Activated T-cell treated with anti-CD3 and anti-CD28 coated beads, Interleukin-2, amount 50 U/mL, for 4 hours (primary cell): ENCODE measurements around the gene BLCAP. TPM values are rescaled to one million over a fixed set of nuclear protein-coding genes. Genes with fewer than 3 reads are reported as not detected.
"Not testable (repeated sequence)": the region's sequence is repeated elsewhere in the genome, so short reads cannot be mapped to it uniquely, and the experiment has no call there.

Experiments used
- ATAC-seq, 2 donors: fragments of 200-7000 bp; cut with Tn5 transposase; one replicate each; pipeline ENCODE4 v1.10.0; 2021
- DNase-seq: peaks from one replicate; pipeline ENCODE4 v3.0.0-alpha.2; 2020
- H3K27me3 Mint-ChIP-seq: one replicate; pipeline ENCODE4 v1.8.0; 2021; ENCODE audit warnings: low read depth, mixed read lengths
- H3K36me3 Mint-ChIP-seq: one replicate; pipeline ENCODE4 v1.8.0; 2022; ENCODE audit warnings: mixed read lengths; ENCODE audit not compliant: insufficient read depth
- H3K4me1 Mint-ChIP-seq: one replicate; pipeline ENCODE4 v1.8.0; 2021; ENCODE audit warnings: low read depth, mixed read lengths
- H3K4me3 Mint-ChIP-seq: one replicate; pipeline ENCODE4 v1.8.0; 2021; ENCODE audit warnings: mild to moderate bottlenecking, moderate library complexity, mixed read lengths
- H3K9me3 Mint-ChIP-seq: one replicate; pipeline ENCODE4 v1.8.0; 2021; ENCODE audit warnings: mixed read lengths
- total RNA-seq, 3 donors: library from RNA; stranded (reverse); gene quantifications; one replicate each; pipeline ENCODE4 v1.2.1, GENCODE V29; 2021

Gene BLCAP
- 10 to 100 TPM; 31.8 to 37.9 (median 32.1) TPM for total RNA-seq

DNA sequence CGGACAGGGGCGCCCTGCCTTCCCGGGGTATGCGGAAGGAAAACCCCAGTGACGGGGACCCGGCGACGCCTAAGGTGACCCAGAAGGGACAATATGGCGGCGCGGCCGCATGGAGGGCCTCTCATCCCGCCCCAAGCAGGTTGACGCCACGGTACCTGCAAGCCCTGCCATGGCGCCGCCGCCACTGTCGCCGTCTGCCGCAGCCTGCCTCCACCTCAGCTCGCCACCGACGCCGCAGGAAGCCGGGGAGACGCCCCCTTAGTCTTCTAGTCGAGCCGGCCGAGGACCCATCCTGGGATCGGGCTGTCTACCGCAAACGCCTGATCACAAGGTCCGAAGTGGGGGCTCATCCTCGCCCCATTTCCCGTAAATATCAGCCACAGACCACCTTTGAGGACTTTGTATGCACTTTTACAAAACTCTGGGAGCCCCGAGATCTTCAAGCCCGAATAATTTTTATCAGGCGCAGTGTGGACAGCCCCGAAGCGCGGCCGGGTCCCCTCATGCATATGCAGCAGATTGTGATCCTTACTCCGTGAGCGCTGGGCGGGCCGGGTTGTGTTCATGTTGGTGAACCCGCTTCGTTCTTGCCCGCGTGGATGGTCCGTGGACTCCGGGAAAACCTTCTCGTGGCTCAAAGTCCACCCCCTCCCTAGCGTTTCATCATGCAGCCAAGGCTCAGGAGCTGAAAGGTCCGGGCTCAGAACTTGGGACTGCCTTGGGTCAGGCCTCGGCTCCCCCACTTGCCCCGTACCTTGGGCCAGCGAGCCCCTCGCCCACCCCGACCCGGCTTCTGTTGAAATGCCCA is at the start of gene BLCAP:
BLCAP (minus strand) TSS at position 239 of the 808 bp plus-strand sequence. CDS start 8,702 bp downstream, outside the sequence.
- Mint-ChIP-seq H3K36me3 (no peaks in the 10 kb centered on the region), H3K9me3 (no peaks in the 10 kb centered on the region), H3K27me3 (no peaks in the 10 kb centered on the region), H3K4me1 (peaks cover 45% of the 10 kb centered on the region), H3K4me3 (peak within 1 kb of the TSS; percentile 92)
- peak; percentile 89 for DNase-seq
- ATAC-seq: peak; percentile 92 to 93

DNA sequence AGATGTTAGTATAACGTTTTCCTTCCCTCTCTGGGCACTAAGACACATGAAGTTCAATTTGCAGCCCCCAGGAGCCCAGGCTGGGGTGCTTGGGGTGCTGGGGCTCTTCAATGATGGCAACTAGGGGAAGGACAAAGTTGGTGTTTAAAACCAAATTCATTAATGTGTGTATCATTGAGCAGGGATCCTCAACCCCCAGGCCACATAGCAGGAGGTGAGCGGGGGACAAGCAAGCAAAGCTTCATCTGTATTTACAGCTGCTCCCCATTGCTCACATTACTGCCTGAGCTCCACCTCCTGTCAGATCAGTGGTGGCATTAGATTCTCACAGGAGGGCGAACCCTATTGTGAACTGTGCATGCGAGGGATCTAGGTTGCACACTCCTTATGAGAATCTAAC is 49.8 kb upstream of the BLCAP start:
- not testable (repeated sequence) for H3K4me1 Mint-ChIP-seq, DNase-seq, ATAC-seq, H3K9me3 Mint-ChIP-seq, H3K36me3 Mint-ChIP-seq, H3K4me3 Mint-ChIP-seq
- H3K27me3 Mint-ChIP-seq: peaks cover 39% of the 10 kb centered on the region

DNA sequence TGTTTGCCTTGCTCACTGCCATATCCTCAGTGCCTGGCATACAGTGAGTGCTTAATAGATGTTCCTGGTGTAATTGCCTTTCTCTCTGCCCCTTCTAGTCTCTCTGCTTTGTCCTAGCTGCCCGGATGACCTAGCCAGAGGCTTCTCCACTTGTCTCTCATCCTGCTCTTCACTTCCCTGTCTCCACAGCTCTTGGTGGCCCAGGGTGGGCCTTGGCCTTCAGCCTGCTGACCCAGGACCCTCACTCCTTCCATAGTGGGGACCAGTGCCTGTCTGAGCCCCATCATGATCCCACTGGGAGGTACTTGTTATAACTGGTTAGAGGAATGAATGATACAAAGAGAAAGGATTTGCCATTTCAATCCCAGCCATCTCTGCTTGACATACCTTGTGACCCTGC is 49.2 kb upstream of the BLCAP start:
- Mint-ChIP-seq H3K36me3 (no peaks in the 10 kb centered on the region), H3K4me3 (no peak overlapping the region), H3K27me3 (peaks cover 35% of the 10 kb centered on the region), H3K4me1 (no peaks in the 10 kb centered on the region), H3K9me3 (no peaks in the 10 kb centered on the region)
- DNase-seq (no peak), ATAC-seq (no peak)

DNA sequence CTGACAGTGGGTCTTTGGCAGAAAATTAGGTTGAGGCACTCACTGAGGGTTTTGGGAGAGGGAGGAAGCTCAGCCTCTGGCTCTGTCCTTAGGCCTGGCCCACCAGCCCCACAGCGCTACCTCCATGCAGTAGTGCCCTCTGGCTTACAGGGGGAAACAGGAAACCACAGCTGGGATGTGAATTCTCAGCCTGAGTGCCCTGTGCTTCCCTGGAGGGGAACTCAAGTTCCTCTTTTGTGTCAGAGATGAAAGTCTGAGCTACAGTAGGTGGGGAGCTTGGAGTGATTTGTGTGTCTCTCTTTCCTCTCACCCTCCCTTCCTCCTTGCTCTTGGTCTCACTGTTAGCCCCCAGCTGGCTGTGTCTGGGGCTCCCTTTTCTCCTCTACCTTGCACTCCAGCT is 48.2 kb upstream of the BLCAP start:
- no peak for ATAC-seq
- Mint-ChIP-seq H3K4me3 (no peak overlapping the region), H3K27me3 (peaks cover 33% of the 10 kb centered on the region), H3K9me3 (no peaks in the 10 kb centered on the region), H3K4me1 (no peaks in the 10 kb centered on the region), H3K36me3 (no peaks in the 10 kb centered on the region)
- DNase-seq: no peak

DNA sequence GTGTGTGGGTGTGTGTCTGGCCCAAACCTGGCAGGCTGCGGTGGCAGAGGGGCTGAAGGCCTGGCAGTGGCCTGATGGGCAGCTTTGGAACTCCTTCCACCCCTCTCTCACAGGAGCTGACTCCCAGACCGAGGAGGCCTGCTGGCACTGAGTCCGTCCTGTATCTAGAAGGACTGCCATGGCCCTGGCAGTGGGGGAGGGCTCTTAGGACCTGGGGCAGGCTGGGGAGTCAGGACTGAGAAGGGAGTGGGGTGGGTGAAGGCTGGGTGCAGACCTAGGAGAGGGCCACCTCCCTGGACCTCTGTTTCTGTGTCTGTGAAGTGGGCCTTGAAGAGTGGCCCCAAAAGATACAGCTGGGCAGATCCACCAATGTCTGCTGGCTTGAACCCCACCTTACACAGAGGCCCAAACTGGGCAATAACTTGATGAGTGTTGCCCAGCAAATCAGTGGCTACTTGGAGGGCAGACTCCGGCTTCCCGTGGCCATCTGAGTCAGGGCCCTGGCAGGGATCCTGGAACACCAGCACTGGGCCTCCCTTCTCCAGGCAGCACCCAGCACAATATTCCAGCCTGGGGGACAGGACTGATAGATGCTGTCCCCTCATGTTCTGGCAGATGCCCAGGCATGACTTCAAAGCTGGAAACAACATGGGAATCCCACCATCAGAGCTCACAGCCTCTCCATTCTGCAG is 46.7 kb upstream of the BLCAP start:
- no peak for ATAC-seq
- Mint-ChIP-seq H3K4me3 (no peak overlapping the region), H3K4me1 (no peaks in the 10 kb centered on the region), H3K36me3 (no peaks in the 10 kb centered on the region), H3K9me3 (no peaks in the 10 kb centered on the region), H3K27me3 (peaks cover 28% of the 10 kb centered on the region)
- no peak for DNase-seq

GRCh38 chr20:37573626-37574198 is 46.0 kb upstream of the BLCAP start:
- peaks cover 29% of the 10 kb centered on the region for H3K27me3 Mint-ChIP-seq

DNA sequence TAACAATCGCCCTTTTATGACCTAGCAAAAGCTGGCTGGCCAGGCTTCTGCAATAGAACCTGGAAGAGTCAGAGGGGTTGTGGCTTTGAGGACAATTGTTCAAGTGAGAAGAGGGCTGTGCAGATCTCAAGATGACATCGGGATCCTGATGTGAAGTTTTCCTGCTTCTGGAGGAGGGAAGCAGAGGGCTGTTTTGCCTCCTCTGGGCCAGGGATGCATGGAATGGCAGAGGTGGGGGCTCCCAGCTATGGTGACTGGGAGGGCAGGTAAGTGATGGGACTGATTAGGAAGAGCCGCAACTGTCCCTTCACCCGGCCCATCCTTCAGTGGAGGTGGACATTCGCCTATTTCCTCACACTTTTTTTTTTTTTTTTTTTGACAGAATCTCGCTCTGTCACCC is 43.4 kb upstream of the BLCAP start:
- ATAC-seq: no peak
- Mint-ChIP-seq H3K36me3 (no peaks in the 10 kb centered on the region), H3K4me1 (peaks cover 1% of the 10 kb centered on the region), H3K4me3 (no peak overlapping the region), H3K9me3 (no peaks in the 10 kb centered on the region), H3K27me3 (peaks cover 38% of the 10 kb centered on the region)
- DNase-seq: no peak

More at GRCh38 chr20:37573626-37574198, 46.0 kb upstream of the BLCAP start:
- DNase-seq (no peak), ATAC-seq (no peak)
- H3K9me3 Mint-ChIP-seq: no peaks in the 10 kb centered on the region
- H3K36me3 Mint-ChIP-seq: no peaks in the 10 kb centered on the region
- H3K4me3 Mint-ChIP-seq: no peak overlapping the region
- H3K4me1 Mint-ChIP-seq: no peaks in the 10 kb centered on the region

- ATAC-seq: no peak
- Mint-ChIP-seq H3K4me1 (peaks cover 1% of the 10 kb centered on the region), H3K4me3 (no peak overlapping the region), H3K36me3 (no peaks in the 10 kb centered on the region), H3K27me3 (peaks cover 42% of the 10 kb centered on the region), H3K9me3 (no peaks in the 10 kb centered on the region)
- no peak for DNase-seq
These were observed 42.7 kb upstream of the BLCAP start for GRCh38 chr20:37570419-37570818.

GRCh38 chr20:37567671-37568588 is 40.3 kb upstream of the BLCAP start:
- Mint-ChIP-seq H3K4me1 (peaks cover 1% of the 10 kb centered on the region), H3K9me3 (no peaks in the 10 kb centered on the region), H3K27me3 (peaks cover 51% of the 10 kb centered on the region), H3K4me3 (no peak overlapping the region), H3K36me3 (no peaks in the 10 kb centered on the region)
- ATAC-seq (no peak), DNase-seq (no peak)

- no peak for ATAC-seq
- peaks cover 1% of the 10 kb centered on the region for H3K4me1 Mint-ChIP-seq
- H3K27me3 Mint-ChIP-seq: peaks cover 55% of the 10 kb centered on the region
- DNase-seq: no peak
- H3K36me3 Mint-ChIP-seq: no peaks in the 10 kb centered on the region
- no peak overlapping the region for H3K4me3 Mint-ChIP-seq
- H3K9me3 Mint-ChIP-seq: no peaks in the 10 kb centered on the region
These were observed 39.6 kb upstream of the BLCAP start for GRCh38 chr20:37567331-37567665.

DNA sequence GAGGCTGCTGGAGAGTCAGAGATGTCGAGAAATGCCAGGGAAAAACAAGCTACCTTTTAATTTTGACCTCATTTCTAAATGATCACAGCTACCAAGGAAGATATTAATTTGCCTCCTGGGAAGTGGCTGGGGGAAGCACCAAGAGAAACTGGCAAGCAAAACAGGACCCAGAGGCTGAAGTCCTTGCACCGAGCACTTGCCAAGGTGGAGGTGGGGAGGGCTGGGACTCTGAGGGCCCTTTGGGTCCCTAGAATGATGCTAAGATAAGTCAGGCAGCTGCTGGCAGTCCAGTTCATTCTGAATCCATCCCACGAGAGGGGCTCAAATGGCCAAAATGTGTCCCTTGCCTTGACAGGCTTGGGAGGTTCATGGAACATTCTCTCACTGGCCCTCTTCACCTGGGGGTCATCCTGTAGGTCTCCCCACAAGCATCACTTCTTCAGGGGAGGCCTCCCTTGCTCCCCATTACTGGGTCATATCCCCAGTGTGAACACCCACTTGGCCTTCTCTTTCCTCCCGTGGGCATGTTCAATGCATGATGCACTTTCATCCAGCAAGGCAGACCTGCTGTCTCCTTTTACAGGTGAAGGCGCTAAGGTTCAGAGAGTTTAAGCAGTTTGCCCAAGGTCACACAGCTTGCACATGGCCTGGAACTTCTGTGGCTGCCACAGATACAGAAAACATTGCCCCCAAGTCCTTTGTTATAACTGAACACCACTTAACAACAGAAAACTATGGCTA is 39.1 kb upstream of the BLCAP start:
- H3K4me1 Mint-ChIP-seq: peaks cover 1% of the 10 kb centered on the region
- H3K4me3 Mint-ChIP-seq: no peak overlapping the region
- no peaks in the 10 kb centered on the region for H3K9me3 Mint-ChIP-seq
- DNase-seq (no peak), ATAC-seq (no peak)
- H3K36me3 Mint-ChIP-seq: no peaks in the 10 kb centered on the region
- peaks cover 60% of the 10 kb centered on the region for H3K27me3 Mint-ChIP-seq

DNA sequence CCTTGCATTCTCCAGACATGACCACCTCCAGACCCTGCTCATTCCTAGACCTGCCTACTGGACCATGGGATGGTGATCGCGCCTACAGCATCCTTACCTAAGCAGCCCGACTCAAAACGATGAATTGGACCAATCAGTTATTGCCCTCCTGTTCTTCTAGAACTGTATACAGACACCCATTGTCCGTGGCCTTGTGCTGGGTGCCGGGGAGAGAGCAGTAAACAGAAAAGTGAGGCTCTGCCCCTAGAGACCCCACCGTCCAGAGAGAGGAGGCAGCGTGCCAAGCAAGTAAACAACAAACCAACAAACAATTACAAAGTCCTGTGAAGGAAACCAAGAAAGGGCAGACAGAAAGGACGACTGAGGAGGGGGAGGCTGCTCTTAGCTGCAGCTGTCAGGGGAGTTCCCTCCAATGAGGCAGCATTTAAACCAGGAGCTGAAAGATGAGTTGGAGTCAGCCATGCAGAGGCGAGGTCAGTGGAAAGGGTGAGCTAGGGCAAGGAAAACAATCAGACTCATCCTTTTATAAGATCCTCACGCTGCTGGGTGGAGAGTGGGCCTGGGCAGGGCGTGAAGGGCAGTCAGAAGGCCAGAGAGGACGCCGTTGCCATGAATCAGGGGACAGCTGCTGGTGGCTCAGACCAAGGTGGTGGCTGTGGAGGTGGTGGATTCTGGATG is 37.6 kb upstream of the BLCAP start:
- ATAC-seq (no peak), DNase-seq (no peak)
- H3K27me3 Mint-ChIP-seq: peaks cover 62% of the 10 kb centered on the region
- no peaks in the 10 kb centered on the region for H3K36me3 Mint-ChIP-seq
- H3K9me3 Mint-ChIP-seq: no peaks in the 10 kb centered on the region
- H3K4me3 Mint-ChIP-seq: no peak overlapping the region
- H3K4me1 Mint-ChIP-seq: peaks cover 1% of the 10 kb centered on the region
